Raji (cell line): ENCODE data around the gene SEM1.

Experiments used
- POLR2A ChIP-seq: IDR thresholded peaks from 2 replicates; pipeline ENCODE4 v1.6.1; 2011; ENCODE audit warnings: low read depth, low read length, control low read depth; ENCODE audit not compliant: insufficient read depth

Gene SEM1

DNA sequence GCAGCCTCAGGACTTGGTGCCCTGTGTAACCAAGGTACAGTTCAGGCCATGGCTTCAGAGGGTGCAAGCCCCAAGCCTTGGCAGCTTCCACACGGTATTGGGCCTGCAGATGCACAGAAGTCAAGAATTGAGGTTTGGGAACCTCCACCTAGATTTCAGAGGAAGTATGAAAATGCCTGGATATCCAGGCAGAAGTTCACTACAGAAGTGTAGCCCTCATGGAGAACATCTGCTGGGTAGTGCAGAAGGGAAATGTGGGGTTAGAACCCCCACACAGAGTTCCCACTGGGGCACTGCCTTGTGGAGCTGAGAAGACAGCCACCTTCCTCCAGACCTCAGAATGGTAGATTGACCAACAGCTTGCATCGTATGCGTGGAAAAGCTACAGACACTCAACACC, 3.4 kb upstream of the SEM1 start:
- TF ChIP-seq POLR2A: no peak

- TF ChIP-seq POLR2A: no peak
These were observed 898 bp upstream of the SEM1 start for GRCh38 chr7:96710544-96710943.

DNA sequence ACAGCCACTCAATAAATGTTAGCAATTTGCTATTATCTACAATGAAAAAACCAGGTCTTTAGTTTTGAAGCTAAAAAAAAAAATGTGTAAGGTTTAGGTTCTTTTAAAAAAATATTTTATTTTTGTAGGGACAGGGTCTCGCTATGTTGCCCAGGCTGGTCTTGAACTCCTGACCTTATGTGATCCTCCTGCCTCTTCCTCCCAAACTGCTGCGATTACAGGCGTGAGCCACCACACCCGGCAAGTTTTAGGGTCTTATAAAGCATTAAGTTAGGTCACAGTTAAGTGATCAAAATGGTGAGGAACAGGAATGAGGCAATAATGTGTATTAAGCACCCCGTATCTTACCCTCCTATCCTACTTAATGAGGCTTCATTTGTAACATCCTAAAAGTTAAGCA, 774 bp downstream of the SEM1 start:
- TF ChIP-seq POLR2A: no peak

GRCh38 chr7:96707901-96708774, 1.5 kb downstream of the SEM1 start:
- no peak for TF ChIP-seq POLR2A

DNA sequence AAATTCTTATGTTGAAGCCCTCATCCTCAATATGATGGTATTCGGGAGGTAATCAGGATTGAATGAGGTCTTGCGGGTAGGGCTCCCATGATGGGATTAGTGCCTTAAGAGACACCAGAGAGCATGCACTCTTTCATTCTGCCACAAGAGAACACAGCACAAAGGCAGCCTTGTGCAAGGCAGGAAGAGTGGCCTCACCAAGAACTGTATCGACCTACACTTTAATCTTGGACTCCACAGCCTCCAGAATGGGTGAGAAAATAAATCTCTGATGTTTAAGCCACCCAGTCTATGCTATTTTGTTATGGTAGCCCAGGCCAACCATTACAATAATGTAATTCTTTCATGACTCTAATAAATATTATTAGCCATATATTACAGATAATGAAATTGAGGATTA, 8.4 kb downstream of the SEM1 start:
- TF ChIP-seq POLR2A: no peak

DNA sequence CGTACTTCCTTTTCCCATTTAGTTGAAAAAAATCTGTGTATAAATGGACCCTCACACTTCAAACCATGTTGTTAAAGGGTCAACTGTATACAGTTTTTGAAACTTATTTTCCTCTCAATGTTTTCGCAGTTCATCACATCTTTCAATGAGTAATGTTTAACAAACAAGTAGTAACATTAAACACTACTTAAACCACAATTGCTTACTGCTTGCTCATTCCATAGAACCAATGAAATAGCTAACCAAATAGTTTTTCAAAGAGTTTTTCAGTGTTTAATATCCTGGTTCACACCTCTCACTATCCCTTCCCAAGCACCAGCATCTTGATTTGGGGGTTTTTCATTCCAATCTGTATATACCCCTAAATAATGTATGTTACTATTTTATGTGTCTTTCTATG, 9.1 kb downstream of the SEM1 start:
- TF ChIP-seq POLR2A: no peak

GRCh38 chr7:96699219-96699871, 10.3 kb downstream of the SEM1 start:
- TF ChIP-seq POLR2A: no peak

GRCh38 chr7:96697822-96698221, 11.8 kb downstream of the SEM1 start:
- TF ChIP-seq POLR2A: no peak

DNA sequence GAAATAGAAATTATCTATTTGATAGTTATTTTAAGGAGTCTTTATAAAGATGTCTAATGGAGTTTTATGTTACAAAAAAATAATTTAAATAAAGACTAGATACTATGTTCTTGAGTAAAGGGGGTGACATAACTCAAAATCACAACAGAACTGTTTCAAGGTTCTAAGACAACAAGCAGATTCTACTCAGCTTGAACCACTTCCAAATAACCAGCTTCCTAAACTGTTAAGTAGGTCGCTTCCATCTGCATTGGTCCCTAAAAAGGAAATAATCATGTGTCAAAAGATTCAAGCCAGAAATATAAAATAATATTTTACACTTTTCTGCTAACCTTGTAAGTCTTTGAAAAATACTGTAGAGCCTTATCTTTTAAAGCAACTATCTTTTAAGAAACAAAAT, 14.1 kb downstream of the SEM1 start:
- TF ChIP-seq POLR2A: no peak

DNA sequence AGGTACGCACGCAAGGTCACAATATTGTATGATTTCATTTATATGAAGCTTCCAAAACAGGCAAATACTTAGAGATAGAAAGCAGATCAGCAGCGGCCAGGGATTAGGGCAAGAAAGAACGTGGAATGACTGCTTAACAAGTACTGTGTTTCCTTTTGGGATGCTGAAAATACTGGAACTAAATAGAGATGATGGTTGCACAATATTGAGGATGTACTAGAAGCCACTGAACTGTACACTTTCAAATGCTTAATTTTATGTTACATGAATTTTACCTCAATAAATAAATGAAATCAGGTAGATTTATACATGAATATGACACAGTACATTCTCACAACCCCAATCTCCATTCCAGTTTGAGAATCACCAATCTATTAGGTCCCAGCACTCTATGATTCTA, 15.6 kb downstream of the SEM1 start:
- no peak for TF ChIP-seq POLR2A

DNA sequence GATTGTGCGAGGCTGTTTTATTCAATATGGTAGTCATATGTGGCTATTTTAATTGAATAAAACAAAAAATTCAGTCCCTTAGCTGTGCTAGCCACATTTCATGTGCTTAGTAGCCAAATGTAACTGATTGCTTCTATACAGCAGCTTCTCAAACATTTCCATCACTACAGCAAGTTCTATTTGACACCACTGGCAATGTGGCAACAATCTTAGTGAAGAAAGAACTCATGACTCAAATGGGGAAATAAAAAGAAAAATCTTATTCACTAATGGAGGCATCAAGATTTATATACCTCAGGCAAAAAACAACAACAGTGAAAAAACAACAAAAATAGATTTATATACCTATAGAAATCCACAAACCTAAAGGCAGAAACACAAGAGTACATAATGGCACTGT, 17.9 kb downstream of the SEM1 start:
- TF ChIP-seq POLR2A: no peak

DNA sequence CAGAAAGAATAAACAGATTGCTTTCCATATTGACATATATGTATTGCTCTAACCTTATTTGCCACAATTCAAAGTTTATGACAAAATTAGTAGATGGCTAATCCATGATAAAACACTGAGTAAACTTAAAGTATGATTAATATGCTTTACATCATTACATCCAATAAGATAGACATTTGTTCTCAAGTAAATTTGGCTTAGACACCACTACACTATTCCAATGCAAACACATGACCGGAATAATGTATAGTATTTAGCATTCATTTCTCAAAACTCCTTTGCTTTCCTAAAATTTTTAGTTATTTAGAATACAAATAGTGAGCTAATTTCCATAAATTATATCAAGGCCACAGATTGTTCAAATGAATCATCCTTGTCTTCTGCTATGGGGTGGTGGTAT, 20.2 kb downstream of the SEM1 start:
- no peak for TF ChIP-seq POLR2A

DNA sequence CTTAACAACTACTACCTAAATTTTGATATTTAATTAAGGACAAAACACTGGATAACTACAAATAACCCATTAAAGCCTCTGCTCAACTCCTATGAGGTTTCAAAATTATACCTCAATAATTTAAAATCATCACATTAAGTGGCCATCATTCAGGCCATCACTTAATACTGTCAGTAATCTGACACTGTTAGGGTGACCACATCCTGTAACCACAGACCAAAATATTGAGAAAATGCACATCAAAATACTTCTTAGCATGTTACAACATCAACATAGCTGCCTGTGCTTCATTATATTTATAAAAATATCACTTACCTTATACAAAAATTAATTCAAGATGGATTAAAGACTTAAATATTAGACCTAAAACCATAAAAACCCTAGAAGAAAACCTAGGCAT, 23.3 kb downstream of the SEM1 start:
- no peak for TF ChIP-seq POLR2A

- no peak for TF ChIP-seq POLR2A
These were observed 23.9 kb downstream of the SEM1 start for GRCh38 chr7:96685755-96686154.

DNA sequence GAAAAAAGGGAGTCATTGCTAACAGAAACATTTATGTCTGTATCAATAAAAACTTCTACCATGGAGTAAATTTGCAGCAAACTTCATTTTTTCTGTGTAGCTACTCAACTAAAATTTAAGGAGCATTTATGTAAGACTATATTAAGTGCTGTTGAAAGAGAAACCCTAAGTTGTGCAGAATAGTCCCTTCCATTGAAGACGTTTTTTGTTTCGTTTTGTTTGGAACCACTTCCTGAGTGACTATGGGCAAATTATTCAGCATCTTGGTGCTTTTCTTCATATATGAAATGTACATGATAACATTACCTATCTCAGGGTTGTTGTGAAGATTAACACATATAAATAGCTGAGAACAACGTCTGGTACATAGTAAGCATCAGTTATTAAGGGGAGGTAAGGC, 24.3 kb downstream of the SEM1 start:
- TF ChIP-seq POLR2A: no peak

DNA sequence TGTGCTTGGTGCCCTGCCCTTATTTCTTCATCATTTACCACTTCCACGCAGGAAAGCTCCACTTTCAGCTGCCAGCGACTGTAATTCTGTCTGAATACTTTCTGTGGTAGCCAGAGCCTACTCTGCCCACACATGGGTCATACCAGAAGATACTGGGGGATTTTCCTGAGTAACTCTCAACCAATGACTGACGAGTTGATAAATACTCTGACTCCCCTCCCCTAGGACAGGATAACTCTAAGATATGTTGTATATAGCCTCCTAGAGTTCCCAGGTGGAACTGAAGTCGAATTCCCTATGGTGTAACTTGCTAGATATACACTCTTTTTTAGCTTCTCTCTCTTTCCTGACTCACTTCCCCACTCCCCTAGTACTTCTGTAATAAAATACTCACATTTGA, 29.8 kb downstream of the SEM1 start:
- no peak for TF ChIP-seq POLR2A
